ENCODE measurements around the gene AGBL1.

The AGBL1 gene

DNA sequence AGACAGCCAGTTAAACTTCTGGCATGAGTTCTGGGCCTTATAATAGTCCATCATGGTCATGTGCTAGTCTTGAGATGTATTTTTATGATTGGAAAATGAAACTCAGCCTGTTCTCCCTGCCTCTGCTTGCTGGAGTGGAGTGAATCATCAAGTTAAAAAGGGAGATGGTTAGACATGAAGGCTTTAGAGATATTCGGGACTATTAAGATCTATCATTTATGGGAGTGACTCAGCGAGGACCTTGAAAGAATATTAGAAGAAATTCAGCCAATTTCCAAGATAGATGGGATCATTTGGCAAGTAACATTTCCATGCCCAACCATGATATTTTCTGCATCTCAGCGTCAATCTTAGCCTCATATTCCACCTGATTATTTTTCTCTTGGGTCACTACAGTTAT lies 79.8 kb downstream of the AGBL1 start:
- H3K4me1 ChIP-seq (ENCODE audit: control insufficient read depth, insufficient read depth, low read length): peaks cover 8% of the 10 kb centered on the region
- H3K9me3 ChIP-seq (ENCODE audit: control insufficient read depth, insufficient read depth, low read depth, low read length): no peaks in the 10 kb centered on the region
- ChIA-PET CTCF (interaction anchor here (0.6 kb wide), 1 partner anchor 155 kb away, joined by 3 read pairs; no protein-coding TSS in a partner anchor), POLR2A (no interaction called here)
- no peak for TF ChIP-seq ZSCAN23 (tag by site-specific recombination; IDR thresholded peaks at IDR 0.05)
- no peak for TF ChIP-seq ZBTB7A (tag by site-specific recombination; IDR thresholded peaks at IDR 0.05; ENCODE audit: low read depth)
- no peak for TF ChIP-seq ZNF391 (tag by site-specific recombination; IDR thresholded peaks at IDR 0.05; ENCODE audit: borderline replicate concordance, low read depth)
- TF ChIP-seq ZNF843 (tag by site-specific recombination; IDR thresholded peaks at IDR 0.05): no peak
- no peak overlapping the region for H3K27ac ChIP-seq (ENCODE audit: extremely low read depth, low read depth, low read length)
- no peaks in the 10 kb centered on the region; a peak in 1 of 3 replicates for H3K36me3 ChIP-seq (ENCODE audit: control insufficient read depth in 2 of 2, insufficient read depth in 1 of 2, low read length in 2 of 2)
- no peak overlapping the region for H3K4me3 ChIP-seq (ENCODE audit: low read depth, low read length)

DNA sequence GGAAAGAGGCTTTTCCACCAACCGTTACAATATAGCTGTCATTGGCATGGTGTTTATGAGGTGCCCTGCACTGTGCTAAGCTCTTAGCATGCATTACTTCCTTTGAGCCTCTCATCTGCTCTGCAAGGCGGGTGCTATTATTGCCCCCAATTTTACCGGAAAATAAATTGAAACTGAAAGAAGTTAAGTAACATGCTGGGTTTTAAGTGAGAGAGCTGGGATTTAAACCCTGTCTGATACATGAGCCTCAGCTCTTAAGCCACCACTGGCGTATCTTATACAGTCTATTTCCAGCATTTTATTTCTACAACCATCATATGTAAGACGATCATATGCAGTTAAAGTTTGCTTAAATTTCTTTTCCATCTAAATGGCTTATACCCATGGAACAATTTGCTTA lies 81.6 kb downstream of the AGBL1 start:
- Histone ChIP-seq H3K4me3 (ENCODE audit: low read depth, low read length) (no peak overlapping the region), H3K9me3 (ENCODE audit: control insufficient read depth, insufficient read depth, low read depth, low read length) (no peaks in the 10 kb centered on the region), H3K36me3 (ENCODE audit: control insufficient read depth in 2 of 2, insufficient read depth in 1 of 2, low read length in 2 of 2) (no peaks in the 10 kb centered on the region; a peak in 1 of 3 replicates), H3K4me1 (ENCODE audit: control insufficient read depth, insufficient read depth, low read length) (peaks cover 25% of the 10 kb centered on the region), H3K27ac (ENCODE audit: extremely low read depth, low read depth, low read length) (no peak overlapping the region)
- CTCF ChIA-PET: no interaction called here
- no peak for TF ChIP-seq ZSCAN16 (tag by site-specific recombination; IDR thresholded peaks at IDR 0.05)
- TF ChIP-seq, protein P1, sequence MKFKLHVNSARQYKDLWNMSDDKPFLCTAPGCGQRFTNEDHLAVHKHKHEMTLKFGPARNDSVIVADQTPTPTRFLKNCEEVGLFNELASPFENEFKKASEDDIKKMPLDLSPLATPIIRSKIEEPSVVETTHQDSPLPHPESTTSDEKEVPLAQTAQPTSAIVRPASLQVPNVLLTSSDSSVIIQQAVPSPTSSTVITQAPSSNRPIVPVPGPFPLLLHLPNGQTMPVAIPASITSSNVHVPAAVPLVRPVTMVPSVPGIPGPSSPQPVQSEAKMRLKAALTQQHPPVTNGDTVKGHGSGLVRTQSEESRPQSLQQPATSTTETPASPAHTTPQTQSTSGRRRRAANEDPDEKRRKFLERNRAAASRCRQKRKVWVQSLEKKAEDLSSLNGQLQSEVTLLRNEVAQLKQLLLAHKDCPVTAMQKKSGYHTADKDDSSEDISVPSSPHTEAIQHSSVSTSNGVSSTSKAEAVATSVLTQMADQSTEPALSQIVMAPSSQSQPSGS (tag by site-specific recombination; IDR thresholded peaks at IDR 0.05; ENCODE audit: low read depth): no peak
- POLR2A ChIA-PET: no interaction called here

DNA sequence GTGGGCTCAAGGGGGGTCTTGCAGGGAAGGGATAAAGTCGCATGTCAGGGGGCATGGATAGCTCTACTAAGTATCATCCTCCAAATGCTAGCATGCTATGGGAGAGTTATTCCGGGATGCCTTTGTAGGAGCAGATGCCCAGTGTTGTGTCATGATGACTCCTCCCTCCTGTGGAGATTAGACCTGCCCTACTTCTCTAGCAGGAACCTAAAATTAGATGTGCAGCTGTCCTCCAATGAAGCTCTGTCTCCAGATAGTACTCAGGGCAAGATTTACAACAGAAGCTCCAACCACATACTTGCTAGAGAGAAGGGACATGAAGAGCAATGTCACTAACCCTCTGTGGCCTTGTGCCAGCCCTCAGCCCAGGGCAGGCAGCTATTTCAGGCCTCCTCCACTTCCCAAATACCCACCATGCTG lies 82.5 kb downstream of the AGBL1 start:
- CTCF ChIA-PET: no interaction called here
- H3K4me3 ChIP-seq (ENCODE audit: low read depth, low read length): no peak overlapping the region
- no peak overlapping the region for H3K27ac ChIP-seq (ENCODE audit: extremely low read depth, low read depth, low read length)
- POLR2A ChIA-PET: no interaction called here
- no peaks in the 10 kb centered on the region for H3K9me3 ChIP-seq (ENCODE audit: control insufficient read depth, insufficient read depth, low read depth, low read length)
- peaks cover 25% of the 10 kb centered on the region for H3K4me1 ChIP-seq (ENCODE audit: control insufficient read depth, insufficient read depth, low read length)
- TF ChIP-seq ZBTB21 (tag by site-specific recombination; IDR thresholded peaks at IDR 0.05) (no peak), KLF1 (tag by site-specific recombination; IDR thresholded peaks at IDR 0.05) (no peak), ZNF202 (tag by site-specific recombination; IDR thresholded peaks at IDR 0.05; ENCODE audit: borderline replicate concordance) (no peak), OVOL3 (tag by site-specific recombination; IDR thresholded peaks at IDR 0.05) (no peak), ZNF239 (tag by site-specific recombination; IDR thresholded peaks at IDR 0.05) (no peak), SP2 (tag by site-specific recombination; IDR thresholded peaks at IDR 0.05) (no peak)
- TF ChIP-seq, protein P2, sequence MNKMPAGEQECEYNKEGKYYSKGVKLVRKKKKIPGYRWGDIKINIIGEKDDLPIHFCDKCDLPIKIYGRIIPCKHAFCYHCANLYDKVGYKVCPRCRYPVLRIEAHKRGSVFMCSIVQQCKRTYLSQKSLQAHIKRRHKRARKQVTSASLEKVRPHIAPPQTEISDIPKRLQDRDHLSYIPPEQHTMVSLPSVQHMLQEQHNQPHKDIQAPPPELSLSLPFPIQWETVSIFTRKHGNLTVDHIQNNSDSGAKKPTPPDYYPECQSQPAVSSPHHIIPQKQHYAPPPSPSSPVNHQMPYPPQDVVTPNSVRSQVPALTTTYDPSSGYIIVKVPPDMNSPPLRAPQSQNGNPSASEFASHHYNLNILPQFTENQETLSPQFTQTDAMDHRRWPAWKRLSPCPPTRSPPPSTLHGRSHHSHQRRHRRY (tag by site-specific recombination; IDR thresholded peaks at IDR 0.05): no peak
- TF ChIP-seq, protein P3, sequence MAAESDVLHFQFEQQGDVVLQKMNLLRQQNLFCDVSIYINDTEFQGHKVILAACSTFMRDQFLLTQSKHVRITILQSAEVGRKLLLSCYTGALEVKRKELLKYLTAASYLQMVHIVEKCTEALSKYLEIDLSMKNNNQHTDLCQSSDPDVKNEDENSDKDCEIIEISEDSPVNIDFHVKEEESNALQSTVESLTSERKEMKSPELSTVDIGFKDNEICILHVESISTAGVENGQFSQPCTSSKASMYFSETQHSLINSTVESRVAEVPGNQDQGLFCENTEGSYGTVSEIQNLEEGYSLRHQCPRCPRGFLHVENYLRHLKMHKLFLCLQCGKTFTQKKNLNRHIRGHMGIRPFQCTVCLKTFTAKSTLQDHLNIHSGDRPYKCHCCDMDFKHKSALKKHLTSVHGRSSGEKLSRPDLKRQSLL (tag by site-specific recombination; IDR thresholded peaks at IDR 0.05): no peak
- TF ChIP-seq, protein P4, sequence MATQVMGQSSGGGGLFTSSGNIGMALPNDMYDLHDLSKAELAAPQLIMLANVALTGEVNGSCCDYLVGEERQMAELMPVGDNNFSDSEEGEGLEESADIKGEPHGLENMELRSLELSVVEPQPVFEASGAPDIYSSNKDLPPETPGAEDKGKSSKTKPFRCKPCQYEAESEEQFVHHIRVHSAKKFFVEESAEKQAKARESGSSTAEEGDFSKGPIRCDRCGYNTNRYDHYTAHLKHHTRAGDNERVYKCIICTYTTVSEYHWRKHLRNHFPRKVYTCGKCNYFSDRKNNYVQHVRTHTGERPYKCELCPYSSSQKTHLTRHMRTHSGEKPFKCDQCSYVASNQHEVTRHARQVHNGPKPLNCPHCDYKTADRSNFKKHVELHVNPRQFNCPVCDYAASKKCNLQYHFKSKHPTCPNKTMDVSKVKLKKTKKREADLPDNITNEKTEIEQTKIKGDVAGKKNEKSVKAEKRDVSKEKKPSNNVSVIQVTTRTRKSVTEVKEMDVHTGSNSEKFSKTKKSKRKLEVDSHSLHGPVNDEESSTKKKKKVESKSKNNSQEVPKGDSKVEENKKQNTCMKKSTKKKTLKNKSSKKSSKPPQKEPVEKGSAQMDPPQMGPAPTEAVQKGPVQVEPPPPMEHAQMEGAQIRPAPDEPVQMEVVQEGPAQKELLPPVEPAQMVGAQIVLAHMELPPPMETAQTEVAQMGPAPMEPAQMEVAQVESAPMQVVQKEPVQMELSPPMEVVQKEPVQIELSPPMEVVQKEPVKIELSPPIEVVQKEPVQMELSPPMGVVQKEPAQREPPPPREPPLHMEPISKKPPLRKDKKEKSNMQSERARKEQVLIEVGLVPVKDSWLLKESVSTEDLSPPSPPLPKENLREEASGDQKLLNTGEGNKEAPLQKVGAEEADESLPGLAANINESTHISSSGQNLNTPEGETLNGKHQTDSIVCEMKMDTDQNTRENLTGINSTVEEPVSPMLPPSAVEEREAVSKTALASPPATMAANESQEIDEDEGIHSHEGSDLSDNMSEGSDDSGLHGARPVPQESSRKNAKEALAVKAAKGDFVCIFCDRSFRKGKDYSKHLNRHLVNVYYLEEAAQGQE (tag by site-specific recombination; IDR thresholded peaks at IDR 0.05): no peak
- TF ChIP-seq, protein P5, sequence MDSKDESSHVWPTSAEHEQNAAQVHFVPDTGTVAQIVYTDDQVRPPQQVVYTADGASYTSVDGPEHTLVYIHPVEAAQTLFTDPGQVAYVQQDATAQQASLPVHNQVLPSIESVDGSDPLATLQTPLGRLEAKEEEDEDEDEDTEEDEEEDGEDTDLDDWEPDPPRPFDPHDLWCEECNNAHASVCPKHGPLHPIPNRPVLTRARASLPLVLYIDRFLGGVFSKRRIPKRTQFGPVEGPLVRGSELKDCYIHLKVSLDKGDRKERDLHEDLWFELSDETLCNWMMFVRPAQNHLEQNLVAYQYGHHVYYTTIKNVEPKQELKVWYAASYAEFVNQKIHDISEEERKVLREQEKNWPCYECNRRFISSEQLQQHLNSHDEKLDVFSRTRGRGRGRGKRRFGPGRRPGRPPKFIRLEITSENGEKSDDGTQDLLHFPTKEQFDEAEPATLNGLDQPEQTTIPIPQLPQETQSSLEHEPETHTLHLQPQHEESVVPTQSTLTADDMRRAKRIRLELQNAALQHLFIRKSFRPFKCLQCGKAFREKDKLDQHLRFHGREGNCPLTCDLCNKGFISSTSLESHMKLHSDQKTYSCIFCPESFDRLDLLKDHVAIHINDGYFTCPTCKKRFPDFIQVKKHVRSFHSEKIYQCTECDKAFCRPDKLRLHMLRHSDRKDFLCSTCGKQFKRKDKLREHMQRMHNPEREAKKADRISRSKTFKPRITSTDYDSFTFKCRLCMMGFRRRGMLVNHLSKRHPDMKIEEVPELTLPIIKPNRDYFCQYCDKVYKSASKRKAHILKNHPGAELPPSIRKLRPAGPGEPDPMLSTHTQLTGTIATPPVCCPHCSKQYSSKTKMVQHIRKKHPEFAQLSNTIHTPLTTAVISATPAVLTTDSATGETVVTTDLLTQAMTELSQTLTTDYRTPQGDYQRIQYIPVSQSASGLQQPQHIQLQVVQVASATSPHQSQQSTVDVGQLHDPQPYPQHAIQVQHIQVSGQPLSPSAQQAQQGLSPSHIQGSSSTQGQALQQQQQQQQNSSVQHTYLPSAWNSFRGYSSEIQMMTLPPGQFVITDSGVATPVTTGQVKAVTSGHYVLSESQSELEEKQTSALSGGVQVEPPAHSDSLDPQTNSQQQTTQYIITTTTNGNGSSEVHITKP (tag by site-specific recombination; IDR thresholded peaks at IDR 0.05): no peak
- TF ChIP-seq, protein P6, sequence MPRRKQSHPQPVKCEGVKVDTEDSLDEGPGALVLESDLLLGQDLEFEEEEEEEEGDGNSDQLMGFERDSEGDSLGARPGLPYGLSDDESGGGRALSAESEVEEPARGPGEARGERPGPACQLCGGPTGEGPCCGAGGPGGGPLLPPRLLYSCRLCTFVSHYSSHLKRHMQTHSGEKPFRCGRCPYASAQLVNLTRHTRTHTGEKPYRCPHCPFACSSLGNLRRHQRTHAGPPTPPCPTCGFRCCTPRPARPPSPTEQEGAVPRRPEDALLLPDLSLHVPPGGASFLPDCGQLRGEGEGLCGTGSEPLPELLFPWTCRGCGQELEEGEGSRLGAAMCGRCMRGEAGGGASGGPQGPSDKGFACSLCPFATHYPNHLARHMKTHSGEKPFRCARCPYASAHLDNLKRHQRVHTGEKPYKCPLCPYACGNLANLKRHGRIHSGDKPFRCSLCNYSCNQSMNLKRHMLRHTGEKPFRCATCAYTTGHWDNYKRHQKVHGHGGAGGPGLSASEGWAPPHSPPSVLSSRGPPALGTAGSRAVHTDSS (tag by site-specific recombination; IDR thresholded peaks at IDR 0.05): no peak
- H3K36me3 ChIP-seq (ENCODE audit: control insufficient read depth in 2 of 2, insufficient read depth in 1 of 2, low read length in 2 of 2): no peaks in the 10 kb centered on the region; a peak in 1 of 3 replicates
